Neural cell (in vitro differentiated cells): ENCODE data around the gene AKR7A2.

ENCODE experiments used
- CTCF ChIP-seq: fragments of 450-650 bp; IDR thresholded peaks from 2 replicates; pipeline ENCODE4 v1.5.1; 2014; ENCODE audit warnings: antibody characterized with exemption, mild to moderate bottlenecking, moderate library complexity; ENCODE audit not compliant: poor library complexity, severe bottlenecking
- EP300 ChIP-seq: fragments of 450-650 bp; conservative IDR thresholded peaks from 2 replicates; pipeline ENCODE4 v1.6.1; 2014; ENCODE audit warnings: antibody characterized with exemption, mild to moderate bottlenecking, moderate library complexity; ENCODE audit not compliant: poor library complexity, severe bottlenecking
- EZH2 ChIP-seq: fragments of 200-600, 300-800 bp; shearing (Covaris generic), sonication (generic); IDR thresholded peaks from 2 replicates; pipeline ENCODE4 v1.6.1; 2014; ENCODE audit warnings: antibody characterized with exemption, low read length, borderline replicate concordance, mild to moderate bottlenecking; ENCODE audit not compliant: insufficient read depth, poor library complexity, severe bottlenecking
- MXI1 ChIP-seq: fragments of 450-650 bp; conservative IDR thresholded peaks from 2 replicates; pipeline ENCODE4 v1.6.1; 2014; ENCODE audit warnings: antibody characterized with exemption, mild to moderate bottlenecking; ENCODE audit not compliant: poor library complexity, severe bottlenecking
- POLR2AphosphoS5 ChIP-seq: IDR thresholded peaks from 2 replicates; pipeline ENCODE4 v1.6.1; 2012
- RAD21 ChIP-seq: fragments of 450-650 bp; conservative IDR thresholded peaks from 2 replicates; pipeline ENCODE4 v1.6.1; 2014; ENCODE audit warnings: antibody characterized with exemption, mild to moderate bottlenecking, moderate library complexity
- REST ChIP-seq: IDR thresholded peaks from 2 replicates; pipeline ENCODE4 v1.6.1; 2012; ENCODE audit warnings: borderline replicate concordance
- SMC3 ChIP-seq: fragments of 450-650 bp; conservative IDR thresholded peaks from 2 replicates; pipeline ENCODE4 v1.6.1; 2014; ENCODE audit warnings: antibody characterized with exemption, mild to moderate bottlenecking, moderate library complexity; ENCODE audit not compliant: poor library complexity
- TAF1 ChIP-seq: IDR thresholded peaks from 2 replicates; pipeline ENCODE4 v1.6.1; 2012; ENCODE audit warnings: low read depth

GRCh38 chr1:19360016-19360415 lies 48.1 kb upstream of the AKR7A2 start:
- no peak for TF ChIP-seq CTCF
- TF ChIP-seq RAD21, result no peak
- no peak for TF ChIP-seq EP300
- TF ChIP-seq POLR2AphosphoS5, result no peak
- TF ChIP-seq REST, result no peak
- TF ChIP-seq EZH2, result no peak
- TF ChIP-seq MXI1, result no peak
- no peak for TF ChIP-seq TAF1
- no peak for TF ChIP-seq SMC3
